NCI-H2107 treated with DMSO at 0.1 percent for 48 hours (cell line): ENCODE results near the gene FREM1.

ENCODE experiments used
- DNase-seq: peaks from one replicate; lab custom pipeline; 2025; ENCODE audit not compliant: unreplicated experiment; lab: John Stamatoyannopoulos, UW

Gene FREM1

DNA sequence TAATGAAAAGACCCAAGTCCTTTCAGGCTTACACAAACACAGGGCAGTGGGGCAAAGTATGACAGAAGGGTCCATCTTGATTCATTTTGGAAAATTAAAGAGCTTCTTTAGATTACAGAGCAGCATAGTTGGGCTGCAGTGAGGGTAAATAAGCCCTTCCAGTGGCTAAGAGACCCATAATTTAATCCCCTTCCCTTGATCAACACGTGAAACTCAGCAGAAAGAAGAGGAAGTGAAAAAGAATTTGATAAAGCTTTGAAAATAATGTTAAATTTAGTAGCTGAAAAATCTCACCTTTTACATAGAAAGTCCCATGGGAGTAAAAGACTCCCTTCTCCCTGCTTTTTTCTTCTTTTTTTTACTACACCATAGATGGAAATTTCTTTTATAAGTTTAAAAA lies 87.6 kb downstream of the FREM1 start:
- DNase-seq: no peak

DNA sequence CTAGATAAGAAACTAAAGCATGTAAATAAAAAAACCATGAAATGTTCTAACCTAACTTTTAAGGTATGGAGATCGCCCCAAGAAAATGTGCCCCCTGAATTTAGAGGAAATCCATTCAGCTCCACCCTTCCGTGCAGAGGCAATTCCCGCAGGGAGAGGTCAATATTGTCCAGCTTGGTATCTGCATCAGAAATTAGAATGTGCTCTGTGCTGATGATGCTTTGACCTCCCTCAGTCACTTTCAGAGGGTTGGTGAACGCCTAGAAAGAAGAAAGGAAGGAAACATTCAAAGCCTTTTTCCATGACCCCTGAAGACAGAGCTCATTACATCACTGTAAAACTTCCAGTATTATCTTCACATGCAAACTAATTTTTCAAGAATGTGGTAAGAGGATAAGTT lies 91.0 kb downstream of the FREM1 start:
- DNase-seq: no peak

GRCh38 chr9:14814249-14814628 lies 96.0 kb downstream of the FREM1 start:
- DNase-seq: no peak

DNA sequence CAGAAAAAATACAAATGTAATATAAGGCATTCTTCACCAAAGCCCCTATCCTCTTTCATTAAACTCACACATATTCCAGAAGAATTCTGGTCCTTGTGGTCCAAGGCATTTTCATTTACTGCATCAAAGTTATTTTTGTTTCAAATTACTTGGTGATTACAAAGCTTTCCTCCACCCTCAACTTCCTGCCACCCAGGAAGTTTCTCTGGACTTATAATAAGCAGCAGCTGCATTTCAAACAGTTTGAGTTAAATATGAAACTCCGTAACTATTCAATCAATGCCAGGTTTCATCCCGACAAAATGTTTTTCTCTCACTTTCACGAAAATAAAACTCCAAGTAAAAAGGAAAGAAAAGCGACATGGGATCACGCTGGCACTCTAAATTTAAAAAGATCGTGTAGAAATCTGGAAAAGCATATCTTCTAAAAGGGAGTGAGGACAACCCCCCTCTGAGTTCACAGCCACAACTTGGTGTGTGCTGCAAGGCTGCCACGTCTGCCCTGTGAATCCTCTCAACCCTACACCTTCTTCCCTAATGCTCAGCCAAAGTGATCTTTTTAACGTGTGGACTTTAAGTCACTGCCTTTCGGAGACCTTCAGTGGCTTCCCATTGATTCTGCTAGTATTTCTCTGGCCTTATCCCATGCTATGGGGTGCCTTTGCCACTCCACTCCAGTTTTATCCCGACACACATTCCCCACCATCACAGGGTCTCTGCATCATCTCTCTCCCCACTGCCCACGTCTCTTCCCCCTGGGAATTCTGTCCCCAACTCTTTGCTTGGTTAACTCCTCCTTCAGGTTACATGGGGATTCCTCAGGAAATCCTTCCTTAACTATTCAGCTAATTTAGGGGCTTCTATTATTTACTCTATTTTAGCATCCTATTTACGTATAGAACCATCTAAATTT lies 96.6 kb downstream of the FREM1 start:
- no peak for DNase-seq

- DNase-seq: no peak
Observed at GRCh38 chr9:14812806-14813205, 97.4 kb downstream of the FREM1 start.

DNA sequence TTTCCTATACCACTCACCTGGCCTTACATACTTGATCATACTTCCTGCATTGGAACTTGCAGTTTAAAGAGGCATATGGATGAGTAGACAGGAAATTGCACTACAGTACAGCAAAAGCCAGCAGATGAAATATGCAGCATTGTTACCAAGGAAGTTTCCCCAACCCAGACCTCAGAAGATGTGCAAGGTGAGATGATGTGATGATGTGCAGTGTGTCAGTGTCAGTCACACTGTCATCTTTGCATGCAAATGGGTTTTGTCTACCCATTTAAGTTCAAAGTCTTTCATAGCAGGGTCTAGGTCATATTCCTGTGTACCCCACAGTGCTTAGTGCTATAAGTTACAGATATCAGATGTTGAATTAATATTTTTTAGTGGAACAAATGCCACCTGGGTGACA lies 98.4 kb downstream of the FREM1 start:
- DNase-seq: no peak

DNA sequence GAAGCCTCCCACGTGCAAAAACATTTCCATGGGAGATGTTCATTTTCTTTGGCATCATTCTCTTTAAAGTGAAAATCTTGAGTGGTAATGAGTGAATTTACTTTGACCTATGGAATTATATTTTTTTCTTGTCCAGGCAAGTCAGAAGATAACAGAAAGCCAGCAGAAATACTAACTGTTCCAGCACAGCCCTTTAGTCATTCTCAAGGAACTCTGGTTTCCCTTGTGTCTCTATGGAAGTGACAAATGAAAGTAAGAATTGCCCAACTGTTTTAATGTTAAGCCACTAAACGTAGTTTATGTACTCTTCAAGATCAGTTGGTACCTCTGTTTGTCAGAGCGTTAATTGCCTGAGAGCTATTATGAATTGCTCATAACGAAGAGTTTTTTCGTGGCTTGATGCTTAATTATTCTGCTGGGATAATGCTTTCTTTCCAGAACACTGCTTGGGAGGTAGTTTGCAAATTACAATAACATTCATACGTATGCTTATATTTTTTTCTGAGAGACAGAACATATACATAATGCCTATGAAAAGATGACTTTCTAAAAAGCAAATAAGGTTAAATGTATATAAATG lies 103.2 kb downstream of the FREM1 start:
- DNase-seq: no peak

DNA sequence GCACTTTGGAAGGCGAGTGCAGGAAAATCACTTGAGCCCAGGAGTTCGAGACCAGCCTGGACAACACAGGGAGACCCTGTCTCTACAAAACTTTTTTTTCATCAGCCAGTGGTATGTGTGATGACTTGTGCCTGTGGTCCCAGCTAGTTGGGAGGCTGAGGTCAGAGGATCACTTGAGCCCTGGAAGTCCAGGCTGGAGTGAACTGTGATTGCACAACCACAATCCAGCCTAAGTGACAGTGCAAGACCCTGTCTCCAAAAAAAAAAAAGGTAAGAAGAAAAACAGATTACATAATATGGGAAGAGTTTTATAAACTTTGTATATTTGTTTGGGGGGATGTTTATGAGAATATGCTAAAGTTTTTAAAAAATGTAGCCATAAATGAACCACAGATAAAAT lies 111.2 kb downstream of the FREM1 start:
- no peak for DNase-seq

DNA sequence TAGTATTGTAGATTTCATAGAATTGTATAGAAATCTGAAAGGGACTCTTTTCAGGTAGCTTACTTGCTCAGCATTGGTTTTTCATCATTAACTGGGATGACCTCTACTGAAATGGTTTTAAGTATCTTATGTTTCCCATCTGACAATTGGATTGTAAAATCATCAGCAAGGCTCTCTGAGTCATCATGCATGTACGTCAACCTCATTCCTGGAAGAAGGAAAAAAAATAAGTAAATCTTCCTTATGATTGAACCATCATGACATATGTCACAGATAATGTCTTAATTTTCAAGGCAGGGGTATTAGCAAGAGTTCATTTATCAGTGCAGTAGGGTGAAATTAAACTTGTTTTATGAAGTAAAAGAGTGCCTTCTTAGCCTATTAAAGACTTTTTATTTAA lies 112.8 kb downstream of the FREM1 start:
- DNase-seq: no peak

- no peak for DNase-seq
Observed at GRCh38 chr9:14793389-14793788, 116.8 kb downstream of the FREM1 start.

DNA sequence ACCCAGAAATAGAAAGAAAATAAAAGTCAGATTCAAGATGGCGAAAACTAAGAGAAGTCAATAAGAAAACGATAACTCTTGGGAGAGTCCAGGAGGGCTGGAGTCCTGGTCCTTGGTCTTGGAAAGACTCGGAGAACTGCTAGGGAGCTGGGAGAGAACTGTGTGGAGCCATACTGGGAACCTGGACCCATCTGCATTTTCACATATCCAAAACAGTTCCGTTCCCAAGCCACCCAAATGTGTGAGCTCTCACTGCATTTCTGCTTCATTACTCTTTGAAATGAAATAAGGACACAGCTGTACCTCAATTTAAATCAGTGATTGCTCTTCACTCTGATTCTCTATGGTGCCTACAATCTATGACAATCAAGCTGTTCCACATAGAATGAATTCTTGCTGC lies 119.6 kb downstream of the FREM1 start:
- DNase-seq: no peak

DNA sequence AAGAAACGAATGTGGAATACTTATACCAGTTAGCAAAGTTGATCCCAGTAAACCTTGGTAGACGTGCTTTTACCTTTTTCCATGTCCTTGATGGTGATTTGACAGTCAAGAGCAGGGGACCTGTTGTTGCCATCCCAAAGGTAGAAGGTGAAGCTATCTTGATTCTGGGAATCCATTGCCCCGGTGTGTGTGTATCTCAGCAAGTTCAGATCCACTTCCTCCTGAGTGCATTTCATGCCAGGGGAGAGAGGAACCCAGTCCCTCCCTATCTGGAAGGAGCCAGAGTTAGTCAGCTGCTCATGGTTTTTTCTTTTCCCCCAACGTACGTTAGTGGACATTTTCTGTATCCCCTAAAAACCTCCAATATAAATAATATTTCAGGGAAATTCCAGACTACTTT lies 121.4 kb downstream of the FREM1 start:
- DNase-seq: no peak

GRCh38 chr9:14783358-14783757 lies 126.9 kb downstream of the FREM1 start:
- DNase-seq: peak; percentile 35

DNA sequence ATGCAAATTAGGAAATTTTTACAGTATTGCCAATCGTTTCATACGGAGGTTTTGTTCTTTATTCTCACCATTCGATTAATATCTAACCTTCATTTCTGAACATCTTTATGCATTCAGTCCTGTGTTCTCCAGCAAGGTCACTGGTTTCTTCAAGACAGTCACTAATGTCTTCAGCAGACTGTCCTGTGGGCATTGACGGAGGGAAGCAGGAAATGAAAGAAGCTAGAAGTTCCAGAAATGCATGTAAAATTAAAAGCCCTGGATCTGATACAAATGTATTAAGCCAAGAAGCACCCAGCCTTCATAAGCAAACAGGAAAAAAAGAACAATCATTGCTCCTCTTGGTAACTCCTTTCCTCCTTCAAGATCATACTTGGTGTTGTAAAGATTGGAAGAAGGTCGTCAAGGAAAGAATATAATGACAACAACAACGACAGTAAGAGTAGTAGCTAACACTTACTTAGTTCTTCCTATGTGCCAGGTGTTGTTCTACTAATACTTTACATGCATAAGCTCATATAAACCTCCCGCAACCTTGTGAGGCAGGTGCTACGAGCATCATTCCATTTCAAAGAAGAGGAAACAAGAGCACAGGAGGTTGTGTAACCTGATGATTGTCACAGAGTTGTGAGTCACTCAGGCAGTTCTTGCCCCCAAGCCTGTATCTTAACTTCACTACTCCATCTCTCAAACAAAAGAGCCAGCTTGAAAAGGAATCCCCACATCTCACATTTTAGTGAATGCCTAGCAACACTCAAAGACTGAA lies 127.8 kb downstream of the FREM1 start:
- DNase-seq: peak; percentile 81

GRCh38 chr9:14780693-14781092 lies 129.5 kb downstream of the FREM1 start:
- no peak for DNase-seq

- peak; percentile 35 for DNase-seq
Observed at GRCh38 chr9:14780251-14780650, 130.0 kb downstream of the FREM1 start.

DNA sequence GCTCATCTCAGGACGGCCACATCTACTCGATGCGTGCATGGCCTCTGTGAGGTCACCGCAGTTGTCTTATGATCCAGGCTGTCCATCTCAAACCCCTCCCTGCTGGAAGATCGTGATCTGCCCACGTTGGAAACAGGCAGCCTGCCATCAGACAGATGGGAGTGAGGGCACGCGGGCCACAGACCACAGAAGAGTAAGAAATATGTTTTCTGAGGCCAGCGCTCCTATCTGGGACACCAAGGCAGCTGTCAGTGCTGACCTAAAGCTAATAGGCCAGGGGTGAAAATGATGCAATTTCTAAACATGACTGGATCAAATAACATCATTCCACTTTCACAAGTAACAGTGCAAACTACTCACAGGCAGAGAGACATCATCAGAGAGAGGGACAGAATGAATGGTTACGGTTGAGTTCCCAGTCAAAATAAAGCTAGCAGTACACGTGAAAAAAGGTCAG lies 130.6 kb downstream of the FREM1 start:
- peak; percentile 46 for DNase-seq

DNA sequence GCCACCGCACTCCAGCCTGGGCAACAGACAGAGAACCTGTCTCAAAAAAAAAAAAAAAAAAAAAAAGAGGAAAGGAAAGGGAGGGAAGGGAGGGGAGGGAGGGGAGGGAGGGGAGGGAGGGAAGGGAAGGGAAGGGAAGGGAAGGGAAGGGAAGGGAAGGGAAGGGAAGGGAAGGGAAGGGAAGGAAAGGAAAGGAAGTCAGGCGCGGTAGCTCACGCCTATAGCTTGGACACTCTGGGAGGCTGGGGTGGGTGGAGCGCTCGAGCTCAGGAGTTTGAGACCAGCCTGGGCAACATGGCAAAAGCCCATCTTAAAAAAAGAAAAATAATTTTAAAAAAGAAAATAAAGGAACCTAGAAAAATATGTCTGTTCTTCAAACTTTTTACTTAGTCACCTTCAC lies 131.7 kb downstream of the FREM1 start:
- DNase-seq: no peak

DNA sequence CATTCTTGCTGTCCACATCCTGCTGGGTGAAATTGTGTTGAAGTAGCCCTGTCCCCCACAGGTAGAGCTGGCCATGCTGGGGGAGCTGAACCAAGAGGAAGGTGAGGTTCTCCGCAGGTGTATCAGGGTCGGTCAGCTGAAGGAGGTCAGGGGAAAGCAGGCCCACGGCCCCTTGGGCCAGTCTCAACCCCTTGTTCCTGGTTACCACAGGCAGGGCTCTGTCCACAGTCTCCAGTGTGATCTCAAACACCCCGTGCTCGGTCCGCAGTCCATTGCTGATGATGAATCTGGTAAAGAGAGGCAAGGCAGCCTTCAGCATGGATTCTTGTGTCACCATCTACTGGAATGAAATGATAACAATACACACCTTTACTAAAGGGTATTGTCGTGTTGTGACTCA lies 134.3 kb downstream of the FREM1 start:
- no peak for DNase-seq

DNA sequence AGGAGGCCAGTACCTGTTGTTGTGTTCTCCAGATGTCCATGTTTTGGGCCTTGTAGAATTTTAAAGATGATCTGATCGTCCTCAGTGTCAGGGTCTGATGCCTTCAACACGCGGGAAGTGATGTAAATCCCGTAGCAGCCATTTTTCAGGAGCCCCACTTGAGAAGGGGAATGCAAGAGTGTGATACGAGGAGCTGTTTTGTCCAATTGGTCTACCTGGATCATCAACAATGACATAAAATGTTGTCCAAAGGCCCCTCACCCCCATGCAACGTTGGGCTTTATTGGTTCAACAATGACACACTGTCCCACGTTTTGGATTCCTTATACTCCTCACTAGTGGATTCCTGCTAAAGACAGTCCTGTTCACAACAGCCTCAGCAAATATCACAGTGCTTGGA lies 139.6 kb downstream of the FREM1 start:
- DNase-seq: no peak

DNA sequence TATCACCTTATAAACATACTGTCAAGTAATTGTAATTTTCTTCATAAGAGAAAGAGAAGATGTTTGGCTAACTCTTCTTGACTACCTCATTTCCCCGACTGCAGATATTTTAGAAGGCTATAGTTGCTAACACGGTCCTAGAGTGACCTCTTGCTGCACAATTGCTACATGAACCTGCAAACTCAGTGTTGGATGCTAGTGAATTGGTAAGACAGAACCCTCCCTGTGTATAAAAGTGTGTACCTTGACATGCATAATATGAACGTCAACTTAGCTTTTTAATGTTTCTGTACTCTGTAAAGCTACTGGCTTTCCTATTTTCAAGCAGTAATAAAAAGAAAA lies 141.0 kb downstream of the FREM1 start:
- peak; percentile 44 for DNase-seq
